Measurements from ENCODE around the gene LYSMD4. TPM values are rescaled to one million over a fixed set of nuclear protein-coding genes. Genes with fewer than 3 reads are reported as not detected.

The LYSMD4 gene
- total and polyA plus RNA-seq, 5 donors, result 12.6 to 19.3 (median 14.7) TPM

GRCh38 chr15:99680276-99680675 is 53.0 kb downstream of the LYSMD4 start:
- H3K27me3 ChIP-seq (ENCODE audit: control insufficient read depth, insufficient read depth), result no peaks in the 10 kb centered on the region
- H3K27ac ChIP-seq (ENCODE audit: low read length), result no peak overlapping the region
- ATAC-seq (no peak), DNase-seq (no peak)
- H3K4me3 ChIP-seq (ENCODE audit: low read length), result no peak overlapping the region
- H3K4me1 ChIP-seq (ENCODE audit: control insufficient read depth, insufficient read depth, low read length), result peaks cover 2% of the 10 kb centered on the region
- intact Hi-C loops (cut with DNase I), result no loop called here
- H3K9me3 ChIP-seq (ENCODE audit: control insufficient read depth, low read length), result no peaks in the 10 kb centered on the region

GRCh38 chr15:99677540-99678134 is 55.6 kb downstream of the LYSMD4 start:
- Histone ChIP-seq H3K9me3 (ENCODE audit: control insufficient read depth, low read length) (no peaks in the 10 kb centered on the region), H3K4me1 (ENCODE audit: control insufficient read depth, insufficient read depth, low read length) (peaks cover 3% of the 10 kb centered on the region), H3K4me3 (ENCODE audit: low read length) (no peak overlapping the region), H3K27ac (ENCODE audit: low read length) (no peak overlapping the region), H3K27me3 (ENCODE audit: control insufficient read depth, insufficient read depth) (no peaks in the 10 kb centered on the region)
- WGBS, result 64% methylated on average over 4 of the region's 4 CpGs
- ATAC-seq (no peak), DNase-seq (no peak)
- intact Hi-C loops (cut with DNase I), result no loop called here

Other genes starting within 250 kb of the LYSMD4 start
- gene MEF2A, start 167.5 kb downstream of the LYSMD4 start, total RNA-seq, result 100 to 1,000 TPM; 145 to 177 (median 174) TPM
- 65.9 TPM for gene MEF2A, start 167.5 kb downstream of the LYSMD4 start, polyA plus RNA-seq

All from right cardiac atrium (tissue), 5 donors.